PC-3 (cell line): ENCODE results near the gene CSMD2. TPM values are rescaled to one million over a fixed set of nuclear protein-coding genes. Genes with fewer than 3 reads are reported as not detected.

Experiments
- ATAC-seq: fragments of 200-7000 bp; cut with Tn5 transposase; 2 replicates; pipeline ENCODE4 v1.9.1; 2020; ENCODE audit warnings: mild to moderate bottlenecking, moderate library complexity
- BruUV-seq: library from RNA; stranded (reverse); fragments of 400-500 nt; replicated peaks from 2 replicates; lab custom pipeline; 2021; lab: Mats Ljungman, UMichigan
- CTCF ChIA-PET: fragments of 300-600 bp; sonication (Branson Sonifier 250); formaldehyde crosslinking; loops from one replicate; lab custom pipeline; 2022; ENCODE audit warnings: antibody characterized with exemption; lab: Charles Lee
- POLR2A ChIA-PET: fragments of 300-600 bp; sonication (Branson Sonifier 250); formaldehyde crosslinking; loops from one replicate; lab custom pipeline; 2022; ENCODE audit warnings: antibody characterized with exemption; ENCODE audit not compliant: unreplicated experiment; lab: Charles Lee
- DNase-seq: peaks from one replicate; pipeline ENCODE4 v3.0.0-alpha.2; 2015
- H2AFZ ChIP-seq: fragments of 300-600 bp; sonication (generic); 2 replicates; pipeline ENCODE4 v1.6.0; 2016; ENCODE audit warnings: antibody characterized with exemption, low read length
- H3F3A ChIP-seq: fragments of 300-600 bp; sonication (generic); one replicate; pipeline ENCODE4 v1.6.0; 2017; ENCODE audit warnings: antibody characterized with exemption, low read length, control low read depth, mild to moderate bottlenecking; ENCODE audit not compliant: unreplicated experiment
- H3K27ac ChIP-seq: fragments of 300-600 bp; sonication (generic); 2 replicates; pipeline ENCODE4 v1.5.1; 2016; ENCODE audit warnings: mild to moderate bottlenecking, low read length
- H3K27me3 ChIP-seq: fragments of 300-600 bp; sonication (generic); 2 replicates; pipeline ENCODE4 v1.6.1; 2016; ENCODE audit warnings: low read length, mixed read lengths
- H3K36me3 ChIP-seq: fragments of 300-600 bp; sonication (generic); 2 replicates; pipeline ENCODE4 v1.6.1; 2016; ENCODE audit warnings: low read depth, mixed run types, low read length, mixed read lengths
- H3K4me1 ChIP-seq: fragments of 300-600 bp; sonication (generic); 2 replicates; pipeline ENCODE4 v1.5.1; 2016; ENCODE audit warnings: low read length; ENCODE audit not compliant: insufficient read depth
- H3K4me2 ChIP-seq: fragments of 300-600 bp; sonication (generic); 2 replicates; pipeline ENCODE4 v1.6.0; 2016; ENCODE audit warnings: low read length
- H3K4me3 ChIP-seq: fragments of 300-600 bp; sonication (generic); 2 replicates; pipeline ENCODE4 v1.5.1; 2016; ENCODE audit warnings: mild to moderate bottlenecking, low read length, mixed read lengths
- H3K79me2 ChIP-seq: fragments of 300-600 bp; sonication (generic); 2 replicates; pipeline ENCODE4 v1.6.1; 2017; ENCODE audit warnings: low read length, mixed read lengths
- H3K9ac ChIP-seq: fragments of 300-600 bp; sonication (generic); 2 replicates; pipeline ENCODE4 v1.6.0; 2016; ENCODE audit warnings: mild to moderate bottlenecking, low read length
- H3K9me2 ChIP-seq: fragments of 300-600 bp; sonication (generic); replicated peaks from 2 replicates; pipeline ENCODE4 v1.6.1; 2016; ENCODE audit warnings: mixed run types, low read length, mixed read lengths
- H3K9me3 ChIP-seq: fragments of 300-600 bp; sonication (generic); 2 replicates; pipeline ENCODE4 v1.6.1; 2016; ENCODE audit warnings: low read length, mixed read lengths
- H4K20me1 ChIP-seq: fragments of 300-600 bp; sonication (generic); 2 replicates; pipeline ENCODE4 v1.6.1; 2016; ENCODE audit warnings: low read length, mixed read lengths
- EZH2 ChIP-seq: fragments of 300-600 bp; sonication (generic); IDR thresholded peaks from one replicate; pipeline ENCODE4 v1.6.1; 2017; ENCODE audit warnings: antibody characterized with exemption, mild to moderate bottlenecking, low read length; ENCODE audit not compliant: unreplicated experiment
- EZH2phosphoT487 ChIP-seq: fragments of 300-600 bp; sonication (generic); IDR thresholded peaks from 2 replicates; pipeline ENCODE4 v1.6.1; 2018; ENCODE audit warnings: mild to moderate bottlenecking, antibody characterized with exemption, low read length, borderline replicate concordance
- intact Hi-C: fragments of 100-400 bp; cut with micrococcal nuclease; formaldehyde crosslinking; loops from 2 replicates; pipeline ENCODE4 v1.9.0; 2023
- total RNA-seq: library from RNA; depleted of rRNA; stranded (reverse); fragments of >200 nt; gene quantifications from 2 replicates; pipeline ENCODE4 v1.2.3, GENCODE V29; 2014
- TF ChIP-seq, protein P1 (sequence below): fragments of 300-600 bp; sonication (generic); conservative IDR thresholded peaks from 2 replicates; pipeline ENCODE4 v1.5.1; 2017; ENCODE audit warnings: antibody characterized with exemption, low read depth, mild to moderate bottlenecking, low read length

CSMD2 gene
- total RNA-seq, 1 experiment from 2014 or later, result not detected

DNA sequence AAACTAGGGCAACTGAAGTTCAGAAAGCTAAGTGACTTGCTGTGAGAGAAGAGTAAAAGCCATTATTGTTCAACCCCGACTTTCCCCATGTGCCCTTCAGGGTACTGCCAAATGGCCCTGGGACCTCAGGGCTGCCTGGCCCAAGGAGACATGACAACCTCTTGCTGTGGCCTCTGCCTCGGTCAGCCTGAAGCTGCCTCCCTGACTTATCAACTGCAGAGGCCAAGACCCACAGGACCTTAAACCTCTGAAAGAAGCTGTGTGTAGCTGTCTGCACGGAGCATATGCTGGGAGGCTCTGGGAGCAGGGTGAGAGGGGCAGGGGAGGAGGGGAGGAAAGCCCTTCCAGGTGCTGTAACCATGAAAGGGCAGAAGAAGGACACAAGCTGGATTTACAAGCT is 265.3 kb downstream of the CSMD2 start:
- Histone ChIP-seq H3K36me3 (no peaks in the 10 kb centered on the region), H3K9me2 (no peaks in the 10 kb centered on the region), H3K79me2 (no peaks in the 10 kb centered on the region), H3K4me2 (no peak overlapping the region), H3K4me3 (no peak overlapping the region), H4K20me1 (no peaks in the 10 kb centered on the region), H3K9ac (no peak overlapping the region), H3K4me1 (no peaks in the 10 kb centered on the region), H3F3A (no peaks in the 10 kb centered on the region), H3K27ac (no peak overlapping the region), H2AFZ (no peak overlapping the region), H3K27me3 (no peaks in the 10 kb centered on the region), H3K9me3 (no peaks in the 10 kb centered on the region)
- intact Hi-C loops, result no loop called here
- CTCF ChIA-PET, result no interaction called here
- BruUV-seq, result no TSS peak
- ATAC-seq, result no peak
- DNase-seq, result no peak
- TF ChIP-seq EZH2 (no peak), EZH2phosphoT487 (no peak)
- TF ChIP-seq, protein P1, sequence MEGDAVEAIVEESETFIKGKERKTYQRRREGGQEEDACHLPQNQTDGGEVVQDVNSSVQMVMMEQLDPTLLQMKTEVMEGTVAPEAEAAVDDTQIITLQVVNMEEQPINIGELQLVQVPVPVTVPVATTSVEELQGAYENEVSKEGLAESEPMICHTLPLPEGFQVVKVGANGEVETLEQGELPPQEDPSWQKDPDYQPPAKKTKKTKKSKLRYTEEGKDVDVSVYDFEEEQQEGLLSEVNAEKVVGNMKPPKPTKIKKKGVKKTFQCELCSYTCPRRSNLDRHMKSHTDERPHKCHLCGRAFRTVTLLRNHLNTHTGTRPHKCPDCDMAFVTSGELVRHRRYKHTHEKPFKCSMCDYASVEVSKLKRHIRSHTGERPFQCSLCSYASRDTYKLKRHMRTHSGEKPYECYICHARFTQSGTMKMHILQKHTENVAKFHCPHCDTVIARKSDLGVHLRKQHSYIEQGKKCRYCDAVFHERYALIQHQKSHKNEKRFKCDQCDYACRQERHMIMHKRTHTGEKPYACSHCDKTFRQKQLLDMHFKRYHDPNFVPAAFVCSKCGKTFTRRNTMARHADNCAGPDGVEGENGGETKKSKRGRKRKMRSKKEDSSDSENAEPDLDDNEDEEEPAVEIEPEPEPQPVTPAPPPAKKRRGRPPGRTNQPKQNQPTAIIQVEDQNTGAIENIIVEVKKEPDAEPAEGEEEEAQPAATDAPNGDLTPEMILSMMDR, result no peak
- POLR2A ChIA-PET, result no interaction called here

DNA sequence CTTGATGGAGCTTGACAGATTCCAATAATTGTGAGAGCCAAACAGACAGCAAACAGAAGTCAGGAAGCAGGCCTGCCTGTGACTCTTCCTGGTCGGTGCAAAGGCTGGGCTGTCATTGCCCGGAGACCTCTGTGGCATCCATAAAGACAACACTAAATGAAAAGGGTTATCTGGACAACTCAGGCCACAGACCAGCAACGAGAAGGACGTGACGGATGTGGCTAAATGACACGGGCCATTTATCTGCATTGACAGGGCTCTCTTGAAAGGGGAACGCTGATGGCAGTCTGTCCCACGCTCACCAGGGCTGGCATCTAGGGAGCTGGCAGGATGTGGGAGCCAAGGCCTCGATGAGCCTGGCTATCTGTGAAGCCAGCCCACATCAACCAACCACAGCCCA is 266.1 kb downstream of the CSMD2 start:
- H3K27me3 ChIP-seq, result no peaks in the 10 kb centered on the region
- ATAC-seq (no peak), DNase-seq (no peak)
- no peak overlapping the region for H3K4me2 ChIP-seq
- BruUV-seq, result no TSS peak
- H3K4me1 ChIP-seq, result no peaks in the 10 kb centered on the region
- no peak for TF ChIP-seq EZH2phosphoT487
- TF ChIP-seq, protein P1, result no peak
- no peak for TF ChIP-seq EZH2
- H3K4me3 ChIP-seq, result no peak overlapping the region
- H3F3A ChIP-seq, result no peaks in the 10 kb centered on the region
- intact Hi-C loops, result no loop called here
- ChIA-PET CTCF (no interaction called here), POLR2A (no interaction called here)
- no peak overlapping the region for H3K27ac ChIP-seq
- no peaks in the 10 kb centered on the region for H3K9me2 ChIP-seq
- no peaks in the 10 kb centered on the region for H4K20me1 ChIP-seq
- H3K79me2 ChIP-seq, result no peaks in the 10 kb centered on the region
- H2AFZ ChIP-seq, result no peak overlapping the region
- H3K36me3 ChIP-seq, result no peaks in the 10 kb centered on the region
- H3K9me3 ChIP-seq, result no peaks in the 10 kb centered on the region
- no peak overlapping the region for H3K9ac ChIP-seq

DNA sequence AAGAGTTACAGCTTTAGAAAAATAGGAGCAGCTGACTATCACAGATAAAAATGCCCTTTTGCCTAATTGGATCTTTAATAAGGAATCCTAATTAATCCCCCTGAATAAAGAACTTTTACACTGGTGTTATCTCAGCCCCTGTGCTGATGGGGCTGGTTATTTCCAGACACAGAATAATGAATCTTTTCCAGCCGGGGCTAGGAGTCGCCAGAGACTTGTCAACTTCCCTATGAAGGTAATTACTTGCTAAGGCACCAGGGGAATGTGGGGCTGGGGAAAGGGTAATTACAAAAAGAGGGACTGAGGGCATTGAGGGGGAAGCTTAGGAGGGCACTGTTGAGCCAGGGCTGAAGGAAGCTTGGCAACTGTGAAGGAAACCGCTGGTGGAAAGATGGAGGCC is 266.6 kb downstream of the CSMD2 start:
- Histone ChIP-seq H3K9me3 (no peaks in the 10 kb centered on the region), H3K9me2 (no peaks in the 10 kb centered on the region), H3K36me3 (no peaks in the 10 kb centered on the region), H3K4me3 (no peak overlapping the region), H3K27ac (no peak overlapping the region), H3K4me1 (no peaks in the 10 kb centered on the region), H3K27me3 (no peaks in the 10 kb centered on the region), H3K4me2 (no peak overlapping the region), H3K79me2 (no peaks in the 10 kb centered on the region), H2AFZ (no peak overlapping the region), H3K9ac (no peak overlapping the region), H4K20me1 (no peaks in the 10 kb centered on the region), H3F3A (no peaks in the 10 kb centered on the region)
- CTCF ChIA-PET, result no interaction called here
- no peak for ATAC-seq
- DNase-seq, result no peak
- TF ChIP-seq EZH2phosphoT487 (no peak), EZH2 (no peak)
- TF ChIP-seq, protein P1, result no peak
- POLR2A ChIA-PET, result no interaction called here
- intact Hi-C loops, result no loop called here
- no TSS peak for BruUV-seq
